AG20443 (cell line): ENCODE data around the gene CCDC66.
A peak's percentile ranks its signal among the peaks of the same experiment; 100 is the strongest.

Experiments
- DNase-seq: peaks from one replicate; pipeline ENCODE4 v3.0.0; 2012; ENCODE audit warnings: low spot score, mixed read lengths

CCDC66 gene

DNA sequence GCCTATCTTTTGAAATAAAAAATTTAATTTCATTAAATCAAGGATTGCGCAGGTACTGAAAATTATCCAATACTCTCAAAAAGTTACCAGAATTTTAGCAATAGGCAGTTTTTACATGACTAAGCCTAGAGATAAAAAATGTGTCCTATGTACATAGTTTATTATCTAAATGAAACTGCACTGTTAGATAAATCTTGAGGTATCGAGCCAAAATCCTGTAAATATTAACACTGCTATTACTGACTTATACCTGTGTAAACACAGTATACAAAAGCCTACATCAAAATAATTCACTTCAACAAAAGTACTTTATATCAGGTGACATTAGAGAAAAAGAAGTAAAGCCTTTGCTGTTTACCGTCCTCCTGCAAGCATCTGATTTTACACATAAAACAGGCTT, 65.4 kb downstream of the CCDC66 start:
- no peak for DNase-seq

DNA sequence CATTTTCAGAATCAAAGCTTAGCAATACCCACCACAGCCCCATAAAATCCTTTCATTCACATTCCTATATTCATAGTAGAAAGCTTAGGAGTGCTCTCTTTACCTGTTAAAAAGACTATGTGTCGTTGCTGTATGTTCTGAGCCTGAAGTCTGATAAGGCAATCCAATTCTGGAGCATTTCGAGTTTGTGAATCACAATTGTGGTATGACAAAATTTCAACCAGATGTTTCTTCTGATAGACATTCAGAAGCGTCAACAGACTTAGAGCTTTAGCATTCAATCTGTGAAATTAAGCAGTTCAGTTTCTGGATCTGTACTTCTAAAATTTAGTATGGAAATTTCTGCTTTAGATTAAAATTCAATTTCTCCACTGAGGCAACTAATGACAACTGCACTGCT, 67.8 kb downstream of the CCDC66 start:
- DNase-seq: peak; percentile 62

DNA sequence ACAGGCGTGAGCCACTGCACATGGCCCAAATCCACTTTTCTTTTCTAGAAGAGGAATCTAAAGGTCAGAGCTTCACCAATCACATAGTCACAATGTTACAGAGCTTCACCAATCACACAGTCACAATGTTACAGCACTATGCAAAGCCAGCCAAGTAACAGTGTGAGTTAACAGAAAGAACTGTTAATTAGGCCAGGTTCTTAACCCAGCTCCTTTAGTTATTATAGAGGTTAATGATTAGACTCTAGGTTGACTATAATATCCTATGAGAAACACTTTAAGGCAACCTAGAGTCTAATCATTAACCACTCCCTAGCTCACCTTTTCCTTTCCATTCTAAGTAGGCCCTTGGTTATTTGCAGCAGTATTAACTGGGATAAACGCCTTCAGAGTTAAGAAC, 72.1 kb downstream of the CCDC66 start:
- no peak for DNase-seq

DNA sequence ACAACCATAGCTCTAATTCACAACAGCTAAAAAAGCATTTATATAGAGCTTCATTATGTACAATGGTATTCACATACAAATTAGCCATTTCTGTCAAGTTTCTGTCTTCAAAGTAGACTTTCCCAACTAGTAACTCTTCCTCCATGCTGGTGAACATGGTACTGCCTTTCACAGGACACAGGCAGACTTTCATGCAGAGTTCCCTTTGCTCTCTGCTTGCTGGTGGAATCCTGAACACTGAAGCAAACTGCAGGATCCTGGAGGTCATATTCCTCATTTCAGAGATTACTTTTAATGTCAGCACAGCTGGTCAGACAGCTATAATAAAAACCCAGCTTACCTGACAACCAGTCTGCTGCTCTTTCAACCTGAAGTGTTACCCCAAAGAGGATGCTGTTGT, 72.5 kb downstream of the CCDC66 start:
- no peak for DNase-seq

DNA sequence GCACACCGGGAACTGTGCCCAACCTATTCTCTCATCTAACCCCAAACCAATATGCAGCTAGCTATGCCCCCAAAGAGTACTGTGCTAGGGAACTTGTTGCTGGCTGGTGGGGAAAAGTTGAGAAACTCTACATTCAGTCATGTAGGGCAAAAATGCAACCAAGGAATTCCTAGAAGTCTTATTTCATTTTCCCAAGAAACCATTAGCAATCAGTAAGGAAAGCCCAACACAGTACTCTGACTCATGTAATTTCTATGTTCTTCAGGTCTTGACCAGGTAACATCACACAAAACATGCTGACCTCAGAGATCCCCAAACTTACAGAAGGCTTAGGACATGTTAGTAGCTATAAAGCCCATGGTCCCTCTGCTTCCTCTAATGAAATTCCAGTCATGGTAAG, 74.0 kb downstream of the CCDC66 start:
- DNase-seq: no peak

DNA sequence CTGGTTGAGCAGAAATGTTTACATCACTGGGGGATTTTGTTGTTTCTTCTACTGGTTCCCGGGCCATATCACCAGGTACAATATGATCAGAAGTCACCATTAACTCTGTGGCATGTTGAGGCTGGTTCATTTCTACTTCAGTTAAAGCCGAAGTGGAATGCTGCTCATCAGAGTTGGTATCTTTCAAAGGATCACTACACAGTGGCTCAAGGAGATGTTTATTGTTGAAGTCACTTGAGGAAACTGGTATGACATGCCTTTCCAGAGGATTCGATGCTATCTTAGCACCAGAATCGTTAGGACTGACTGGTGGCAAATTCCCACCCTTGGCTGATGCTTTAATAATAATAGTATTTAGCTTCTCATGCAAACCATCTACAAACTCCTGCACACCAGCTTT, 76.2 kb downstream of the CCDC66 start:
- no peak for DNase-seq

DNA sequence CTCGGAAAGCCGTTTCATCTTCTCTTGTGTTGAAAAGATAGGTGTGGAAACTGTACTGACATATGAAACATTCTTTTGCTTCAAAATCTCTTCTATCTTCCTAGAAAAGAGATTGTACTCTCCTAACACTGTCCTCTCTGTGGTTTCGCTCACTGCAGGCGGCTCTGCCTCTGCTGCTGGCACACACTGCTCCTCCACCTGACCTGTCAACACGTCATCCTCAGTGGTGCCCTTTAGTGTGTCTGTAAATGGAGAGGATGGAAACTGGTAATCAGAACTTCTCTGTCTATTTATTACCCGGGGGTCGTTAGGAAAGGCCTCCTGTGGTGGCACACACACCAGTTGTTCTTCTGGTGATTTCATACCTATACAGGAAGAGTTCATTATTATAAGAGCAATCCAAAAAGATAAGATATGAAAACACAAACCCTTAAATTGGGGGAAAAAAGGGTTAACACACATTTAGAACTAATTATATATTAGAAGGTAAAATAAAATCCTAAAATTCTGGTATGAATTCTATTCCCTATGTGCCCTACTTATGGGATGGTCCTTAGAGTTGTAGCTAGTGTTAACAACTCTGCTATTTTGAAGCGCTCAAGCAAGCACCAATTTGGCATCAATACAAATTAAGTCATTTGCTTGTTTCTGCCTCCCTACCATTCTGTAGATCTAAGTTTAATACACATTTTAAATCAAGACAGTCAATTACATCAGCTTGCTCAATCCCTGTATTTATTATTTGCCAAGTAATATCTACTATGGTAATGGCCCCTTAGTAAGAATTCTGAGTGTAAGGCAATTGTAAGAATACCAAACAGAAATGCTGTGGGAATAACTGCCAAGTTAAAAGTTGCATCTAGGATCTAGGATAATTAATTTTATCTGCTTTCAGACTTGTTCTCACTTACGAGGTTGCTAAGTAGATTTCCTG, 76.9 kb downstream of the CCDC66 start:
- no peak for DNase-seq

DNA sequence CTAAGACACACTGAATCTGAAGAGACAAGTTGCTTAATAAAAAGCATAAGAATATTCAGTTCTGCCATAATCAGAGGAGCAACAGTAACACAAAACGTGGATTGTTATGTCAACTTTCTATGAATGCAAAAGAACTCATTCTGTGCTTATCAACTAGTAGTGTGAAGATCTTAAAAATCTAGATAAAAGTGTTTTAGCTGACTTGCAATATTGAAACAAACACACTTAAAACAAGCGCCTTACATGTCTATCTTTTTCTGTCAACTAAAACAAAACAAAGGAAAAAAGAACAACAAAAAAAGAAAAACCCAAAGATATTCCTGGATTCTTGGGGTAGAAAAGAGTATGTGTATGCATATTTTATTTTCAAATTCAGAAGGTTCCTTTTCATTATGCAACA, 88.4 kb downstream of the CCDC66 start:
- no peak for DNase-seq

DNA sequence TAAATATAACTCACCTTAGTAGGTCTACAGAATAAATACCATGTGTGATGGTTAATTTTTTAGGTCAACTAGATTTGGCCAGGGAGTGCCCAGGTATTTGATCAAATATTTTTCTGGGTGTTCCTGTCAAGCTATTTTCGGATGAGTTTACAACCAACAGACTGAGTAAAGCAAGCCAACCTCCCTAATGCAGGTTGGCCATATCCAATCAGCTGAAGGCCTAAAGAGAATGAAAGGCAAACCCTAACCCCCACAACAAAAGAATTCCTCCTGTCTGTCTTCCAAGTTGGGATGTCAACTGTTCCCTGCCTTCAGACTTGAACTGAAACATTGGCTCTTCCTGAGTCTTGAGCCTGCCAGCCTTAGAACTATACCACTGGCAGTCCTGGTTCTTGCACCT, 97.5 kb downstream of the CCDC66 start:
- DNase-seq: no peak

DNA sequence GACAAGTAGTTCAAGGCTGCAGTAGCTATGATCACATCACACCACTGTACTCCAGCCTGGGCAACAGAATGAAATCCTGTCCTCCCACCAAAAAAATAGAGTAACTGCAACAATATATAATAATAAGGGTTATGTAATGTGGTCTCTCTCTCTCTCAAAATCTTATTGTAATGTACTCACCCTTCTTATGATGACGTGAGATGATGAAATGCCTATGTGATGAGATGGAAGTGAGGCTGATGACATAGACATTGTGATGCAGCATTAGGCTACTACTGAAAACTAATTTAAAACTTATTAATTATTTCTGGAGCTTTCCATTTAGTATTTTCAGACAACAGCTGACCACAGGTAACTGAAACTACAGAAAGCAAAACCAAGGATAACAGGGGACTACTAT, 98.7 kb downstream of the CCDC66 start:
- DNase-seq: no peak

DNA sequence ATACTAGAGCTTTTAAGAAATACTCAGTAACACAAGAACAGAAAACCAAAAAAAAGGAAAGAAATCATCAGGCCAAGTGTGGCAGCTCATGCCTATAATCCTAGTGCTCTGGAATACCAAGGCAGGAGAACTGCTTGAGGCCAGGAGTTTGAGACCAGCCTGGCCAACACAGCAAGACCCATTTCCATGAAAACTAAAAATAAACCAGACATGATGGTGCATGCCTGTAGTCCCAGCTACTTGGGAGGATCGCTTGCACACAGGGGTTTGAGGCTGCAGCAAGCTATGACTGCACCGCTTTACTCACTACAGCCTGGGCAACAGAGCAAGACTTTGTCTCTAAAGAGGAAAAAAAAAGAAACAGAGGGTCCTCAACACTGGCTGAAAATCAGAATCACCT, 107.8 kb downstream of the CCDC66 start:
- no peak for DNase-seq

DNA sequence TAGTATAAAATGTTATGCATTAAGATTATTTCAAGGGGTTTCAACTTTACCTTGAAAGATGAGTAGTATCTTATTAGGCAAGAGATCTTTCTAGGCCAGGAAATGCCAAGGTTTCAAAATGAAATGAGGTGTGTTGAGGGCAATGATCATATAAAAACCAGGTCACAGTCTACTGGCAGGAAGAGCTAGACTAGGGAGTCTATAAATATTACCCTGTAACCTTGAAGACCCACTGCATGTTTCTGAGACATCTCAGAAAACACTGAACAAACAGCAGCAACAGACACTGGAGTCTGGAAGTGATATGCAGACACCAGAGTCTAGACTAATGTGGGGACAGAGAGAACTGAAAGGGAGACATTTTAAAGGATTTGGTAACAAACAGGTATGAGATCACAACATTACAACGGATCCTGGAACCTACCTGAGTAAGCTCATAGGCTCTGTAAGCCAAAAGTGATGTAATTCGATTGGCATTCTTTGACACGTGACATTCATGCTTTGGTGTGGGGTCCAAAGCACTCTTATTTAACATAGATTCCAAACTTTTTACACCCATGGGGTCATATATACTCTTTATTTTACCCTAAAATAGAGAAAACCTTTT, 111.1 kb downstream of the CCDC66 start:
- DNase-seq: peak; percentile 7
